Neural crest cell (in vitro differentiated cells): ENCODE measurements around the gene LRRC57. TPM values are rescaled to one million over a fixed set of nuclear protein-coding genes. Genes with fewer than 3 reads are reported as not detected.

Experiments
- DNase-seq: peaks from one replicate; pipeline ENCODE4 v3.0.0; 2021; ENCODE audit warnings: low read depth, mixed read lengths, low spot score
- H3K27ac Mint-ChIP-seq: one replicate; pipeline ENCODE4 v1.8.0; 2021; ENCODE audit warnings: mild to moderate bottlenecking, mixed read lengths; ENCODE audit not compliant: unreplicated experiment
- H3K27me3 Mint-ChIP-seq: 2 replicates; pipeline ENCODE4 v1.8.0; 2021; ENCODE audit warnings: low read depth, mild to moderate bottlenecking, mixed read lengths
- H3K36me3 Mint-ChIP-seq: 2 replicates; pipeline ENCODE4 v1.8.0; 2021; ENCODE audit warnings: low read depth, mild to moderate bottlenecking, mixed read lengths
- H3K4me1 Mint-ChIP-seq: 2 replicates; pipeline ENCODE4 v1.8.0; 2021; ENCODE audit warnings: mixed read lengths
- H3K4me3 Mint-ChIP-seq: one replicate; pipeline ENCODE4 v1.8.0; 2021; ENCODE audit warnings: mild to moderate bottlenecking, mixed read lengths
- H3K9me3 Mint-ChIP-seq: 2 replicates; pipeline ENCODE4 v1.8.0; 2021; ENCODE audit warnings: mixed read lengths
- CTCF ChIP-seq: fragments of 200-600 bp; sonication (generic); conservative IDR thresholded peaks from 2 replicates; pipeline ENCODE4 v1.5.0; 2021; ENCODE audit warnings: antibody characterized with exemption, mild to moderate bottlenecking
- long read RNA-seq: library from polyadenylated mRNA; unstranded; transcript quantifications from one replicate; pipeline ENCODE4 v2.0.0, GENCODE V29; 2020
- total RNA-seq: library from RNA; stranded (reverse); gene quantifications from 2 replicates; pipeline ENCODE4 v1.2.1, GENCODE V29; 2021

LRRC57 gene
- total RNA-seq, result 42.9 and 43.8 TPM in 2 replicates
- long read RNA-seq, full-length matches to known transcripts, result 68 of 71 reads
- long read RNA-seq, partial matches to known transcripts, result 0 of 71 reads
- long read RNA-seq, other reads (novel, unspliced or antisense), result 3 of 71 reads

- Mint-ChIP-seq H3K36me3 (no peaks in the 10 kb centered on the region), H3K27ac (peak within 1 kb of the TSS; percentile 94), H3K27me3 (no peaks in the 10 kb centered on the region), H3K9me3 (no peaks in the 10 kb centered on the region), H3K4me3 (peak within 1 kb of the TSS; percentile 96), H3K4me1 (peaks cover 28% of the 10 kb centered on the region)
- no peak for TF ChIP-seq CTCF
- DNase-seq, result peak; percentile 85
Observed at GRCh38 chr15:42548249-42549031, at the start of gene LRRC57, which contains the start of gene HAUS2. Gene LRRC57, minus strand, starts transcription at chr15:42548793. Its CDS starts 359 bp downstream, at chr15:42548434. Gene HAUS2, plus strand, starts transcription at chr15:42548838. Its CDS starts 35 bp downstream, at chr15:42548873.

GRCh38 chr15:42595626-42596240 is 47.1 kb upstream of the LRRC57 start:
- Mint-ChIP-seq H3K36me3 (peaks cover 16% of the 10 kb centered on the region), H3K9me3 (no peaks in the 10 kb centered on the region), H3K4me1 (peaks cover under 1% of the 10 kb centered on the region), H3K27ac (no peak overlapping the region), H3K4me3 (no peak overlapping the region), H3K27me3 (no peaks in the 10 kb centered on the region)
- no peak for DNase-seq
- TF ChIP-seq CTCF, result no peak

GRCh38 chr15:42594095-42594494 is 45.5 kb upstream of the LRRC57 start:
- H3K27ac Mint-ChIP-seq, result no peak overlapping the region
- no peak for DNase-seq
- no peaks in the 10 kb centered on the region for H3K9me3 Mint-ChIP-seq
- no peak overlapping the region for H3K4me3 Mint-ChIP-seq
- peaks cover 4% of the 10 kb centered on the region for H3K4me1 Mint-ChIP-seq
- no peak for TF ChIP-seq CTCF
- peaks cover 6% of the 10 kb centered on the region for H3K36me3 Mint-ChIP-seq
- H3K27me3 Mint-ChIP-seq, result no peaks in the 10 kb centered on the region

GRCh38 chr15:42593143-42593542 is 44.5 kb upstream of the LRRC57 start:
- no peaks in the 10 kb centered on the region for H3K27me3 Mint-ChIP-seq

GRCh38 chr15:42592716-42593115 is 44.1 kb upstream of the LRRC57 start:
- peaks cover 4% of the 10 kb centered on the region for H3K4me1 Mint-ChIP-seq
- no peak for DNase-seq
- no peaks in the 10 kb centered on the region for H3K9me3 Mint-ChIP-seq
- no peak for TF ChIP-seq CTCF
- no peak overlapping the region for H3K4me3 Mint-ChIP-seq
- H3K27ac Mint-ChIP-seq, result no peak overlapping the region
- no peaks in the 10 kb centered on the region for H3K27me3 Mint-ChIP-seq
- peaks cover 12% of the 10 kb centered on the region for H3K36me3 Mint-ChIP-seq

More at GRCh38 chr15:42593143-42593542, 44.5 kb upstream of the LRRC57 start:
- H3K27ac Mint-ChIP-seq, result no peak overlapping the region
- no peak for DNase-seq
- no peaks in the 10 kb centered on the region for H3K9me3 Mint-ChIP-seq
- H3K4me1 Mint-ChIP-seq, result peaks cover 4% of the 10 kb centered on the region
- TF ChIP-seq CTCF, result no peak
- no peak overlapping the region for H3K4me3 Mint-ChIP-seq
- H3K36me3 Mint-ChIP-seq, result peaks cover 8% of the 10 kb centered on the region
